H7 (cell line): ENCODE measurements around the gene OR51B2. TPM values are rescaled to one million over a fixed set of nuclear protein-coding genes. Genes with fewer than 3 reads are reported as not detected.
"Not testable (repeated sequence)": the region's sequence is repeated elsewhere in the genome, so short reads cannot be mapped to it uniquely, and the experiment has no call there.

ENCODE experiments used
- DNase-seq: peaks from one replicate; pipeline ENCODE4 v3.0.0; 2012
- H3K27me3 ChIP-seq: 2 replicates; pipeline ENCODE4 v1.6.0; 2011; ENCODE audit warnings: mild to moderate bottlenecking, low read length; ENCODE audit not compliant: control insufficient read depth, insufficient read depth
- H3K36me3 ChIP-seq: replicated peaks from 2 replicates; pipeline ENCODE4 v1.5.1; 2011; ENCODE audit warnings: low read length; ENCODE audit not compliant: control insufficient read depth, insufficient read depth
- H3K4me3 ChIP-seq: 2 replicates; pipeline ENCODE4 v1.5.1; 2011; ENCODE audit warnings: low read depth, mild to moderate bottlenecking, control low read depth, low read length, moderate library complexity; ENCODE audit not compliant: insufficient read depth
- total RNA-seq: library from RNA; depleted of rRNA; stranded (reverse); fragments of >200 nt; shearing (Covaris generic); gene quantifications from 2 replicates; pipeline ENCODE4 v1.2.3, GENCODE V29; 2014; rRNA removed

The OR51B2 gene, protein sequence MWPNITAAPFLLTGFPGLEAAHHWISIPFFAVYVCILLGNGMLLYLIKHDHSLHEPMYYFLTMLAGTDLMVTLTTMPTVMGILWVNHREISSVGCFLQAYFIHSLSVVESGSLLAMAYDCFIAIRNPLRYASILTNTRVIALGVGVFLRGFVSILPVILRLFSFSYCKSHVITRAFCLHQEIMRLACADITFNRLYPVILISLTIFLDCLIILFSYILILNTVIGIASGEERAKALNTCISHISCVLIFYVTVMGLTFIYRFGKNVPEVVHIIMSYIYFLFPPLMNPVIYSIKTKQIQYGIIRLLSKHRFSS
- total RNA-seq = not detected in 2 replicates

DNA sequence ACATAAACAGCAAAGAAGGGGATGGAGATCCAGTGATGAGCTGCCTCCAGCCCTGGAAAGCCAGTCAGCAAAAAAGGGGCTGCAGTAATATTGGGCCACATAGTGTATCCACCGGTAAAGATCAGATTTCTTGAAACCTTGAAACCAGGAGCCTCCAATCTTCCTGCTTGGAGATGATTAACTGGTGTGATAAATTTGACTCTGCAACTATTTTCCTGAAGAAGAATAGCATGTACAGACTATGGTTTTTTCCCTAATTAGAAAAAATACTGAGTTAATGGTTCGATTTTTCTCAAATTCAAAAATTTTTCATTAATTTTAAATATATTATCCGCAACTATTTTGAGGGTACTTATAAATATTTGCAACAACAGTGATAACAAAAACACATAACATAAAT lies at the start of gene OR51B2:
OR51B2 (minus strand) TSS at position 101 of the 400 bp plus-strand sequence; CDS start at position 101, 0 bp downstream.
- no peak for DNase-seq
- Histone ChIP-seq H3K36me3 (no peaks in the 10 kb centered on the region), H3K4me3 (no peak within 1 kb of the TSS), H3K27me3 (no peaks in the 10 kb centered on the region)

DNA sequence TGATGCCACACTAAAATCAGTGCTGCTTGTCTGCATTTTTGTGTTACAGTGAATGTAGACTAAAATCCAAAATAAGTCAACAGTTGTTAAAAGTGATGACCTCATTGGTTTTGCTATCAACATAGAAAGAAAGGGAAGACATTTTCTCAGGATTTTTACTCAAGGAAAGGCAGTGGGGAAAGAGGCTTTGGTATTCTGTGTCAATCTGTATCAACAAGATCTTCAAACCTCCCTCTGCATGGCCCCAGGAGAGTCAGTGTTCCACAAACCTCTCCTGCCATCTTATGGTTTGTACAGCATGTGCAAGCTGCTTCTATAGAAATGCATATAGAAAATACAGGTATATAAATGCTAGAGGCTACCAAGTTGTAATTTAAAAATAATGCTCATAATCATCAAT lies 45.7 kb upstream of the OR51B2 start:
- no peak overlapping the region for H3K4me3 ChIP-seq
- peak; percentile 22 for DNase-seq
- H3K36me3 ChIP-seq = no peaks in the 10 kb centered on the region
- H3K27me3 ChIP-seq = no peaks in the 10 kb centered on the region

DNA sequence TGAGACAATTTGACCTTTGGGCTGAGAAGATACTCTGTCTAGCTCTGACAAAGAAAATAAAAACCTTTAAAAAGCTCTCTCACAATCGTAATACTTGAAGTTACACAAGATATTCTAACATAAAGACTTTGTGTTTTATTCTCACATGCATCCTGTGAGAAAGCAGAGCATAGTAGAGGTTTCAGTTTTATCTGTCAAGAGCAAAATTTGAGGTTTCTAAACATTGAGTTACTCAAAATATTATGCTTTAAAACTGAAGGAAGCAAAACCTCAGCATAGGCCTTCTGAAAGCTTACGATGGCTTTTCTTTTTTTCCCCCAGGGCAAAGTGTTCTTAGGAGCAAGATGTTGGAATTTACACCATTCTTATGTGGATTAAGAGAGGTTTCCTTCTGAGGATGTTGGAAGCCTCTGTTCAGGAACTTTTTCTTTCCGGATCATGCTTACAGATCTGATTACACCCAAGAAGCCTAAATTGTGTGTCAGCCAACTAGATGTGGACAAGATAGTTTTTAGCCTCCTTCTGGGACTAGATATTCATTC lies 44.5 kb upstream of the OR51B2 start:
- no peaks in the 10 kb centered on the region for H3K36me3 ChIP-seq
- DNase-seq = no peak
- no peak overlapping the region for H3K4me3 ChIP-seq
- no peaks in the 10 kb centered on the region for H3K27me3 ChIP-seq

DNA sequence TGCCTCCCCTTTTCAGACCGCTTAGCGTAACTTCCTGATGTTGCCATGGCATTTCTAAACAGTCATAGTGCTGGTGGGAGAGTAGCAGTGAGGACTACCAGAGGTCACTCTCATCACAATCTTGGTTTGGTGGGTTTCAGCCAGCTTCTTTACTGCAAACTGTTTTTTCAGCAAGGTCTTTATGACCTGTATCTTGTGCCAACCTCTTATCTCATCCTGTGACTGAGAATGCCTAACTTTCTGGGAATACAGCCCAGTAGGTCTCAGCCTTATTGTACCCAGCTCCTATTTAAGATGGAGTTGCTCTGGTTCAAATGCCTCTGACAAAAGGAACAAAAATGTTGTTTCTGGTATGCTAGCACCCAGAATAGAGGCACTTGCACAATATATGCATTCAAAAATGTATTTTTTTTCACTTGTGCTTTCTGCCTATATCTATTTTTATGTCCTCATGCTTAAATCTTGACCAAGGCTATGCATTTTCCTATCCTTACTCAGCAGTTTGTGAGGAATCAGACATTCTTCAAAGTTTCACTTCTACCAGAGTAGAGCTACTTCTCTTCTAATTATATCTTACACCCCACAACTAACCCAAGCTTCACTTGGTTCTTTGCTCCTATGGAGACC lies 43.5 kb upstream of the OR51B2 start:
- no peak for DNase-seq
- Histone ChIP-seq H3K4me3 (no peak overlapping the region), H3K36me3 (no peaks in the 10 kb centered on the region), H3K27me3 (no peaks in the 10 kb centered on the region)

DNA sequence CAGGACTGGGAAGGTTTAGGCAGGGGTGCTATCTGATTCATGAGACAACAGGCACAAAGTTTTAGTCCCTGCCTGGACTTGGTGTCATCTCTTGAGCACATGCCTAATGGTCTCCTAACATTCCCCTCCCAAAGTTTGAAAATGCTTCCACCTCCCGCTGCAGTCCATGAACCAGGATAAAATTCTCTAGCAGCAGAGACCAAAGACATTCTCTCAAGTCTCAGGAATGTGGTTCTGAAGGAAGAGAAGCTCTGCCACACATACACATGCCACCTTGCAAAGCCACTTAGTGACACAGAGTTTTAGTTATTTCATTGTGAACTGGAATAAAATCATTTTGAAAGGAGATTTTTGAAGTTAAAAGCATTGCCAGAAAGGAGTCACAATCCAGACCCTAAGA lies 42.8 kb upstream of the OR51B2 start:
- Histone ChIP-seq H3K27me3 (no peaks in the 10 kb centered on the region), H3K4me3 (no peak overlapping the region), H3K36me3 (no peaks in the 10 kb centered on the region)
- no peak for DNase-seq

DNA sequence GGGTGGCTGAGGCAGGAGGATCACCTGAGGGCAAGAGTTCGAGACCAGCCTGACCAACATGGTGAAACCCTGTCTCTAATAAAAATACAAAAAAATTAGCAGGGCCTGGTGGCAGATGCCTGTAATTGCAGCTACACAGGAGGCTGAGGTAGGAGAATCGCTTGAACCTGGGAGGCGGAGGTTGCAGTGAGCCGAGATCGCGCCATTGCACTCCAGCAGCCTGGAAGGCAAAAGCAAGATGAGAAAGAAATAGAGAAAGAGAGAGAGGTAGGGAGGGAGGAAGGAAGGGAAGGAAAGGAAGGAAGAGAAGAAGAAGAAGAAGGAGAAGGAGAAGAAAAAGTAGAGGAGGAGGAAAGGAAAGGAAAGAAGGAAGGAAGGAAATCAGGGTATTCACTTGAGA lies 42.3 kb upstream of the OR51B2 start:
- H3K27me3 ChIP-seq, H3K4me3 ChIP-seq, H3K36me3 ChIP-seq, DNase-seq: not testable (repeated sequence)

DNA sequence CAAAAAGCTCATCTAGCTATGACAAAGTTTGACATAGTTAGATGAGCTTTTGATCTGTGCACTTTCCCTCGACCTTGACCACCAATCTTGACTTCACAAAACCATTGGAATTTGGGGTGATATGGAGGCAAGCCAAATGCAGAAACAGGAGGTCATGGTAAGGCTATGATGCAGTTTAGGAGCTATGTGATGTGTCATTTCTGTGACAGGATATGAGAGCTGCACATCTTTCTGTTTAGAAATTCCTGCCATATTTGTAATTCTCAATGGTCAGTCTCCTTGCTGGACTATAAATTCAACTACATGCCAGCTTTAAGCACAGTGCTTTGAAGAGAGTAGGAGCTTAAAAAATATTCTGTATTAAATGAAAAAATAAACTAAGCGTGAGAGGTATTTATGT lies 40.1 kb upstream of the OR51B2 start:
- no peak for DNase-seq
- no peak overlapping the region for H3K4me3 ChIP-seq

DNA sequence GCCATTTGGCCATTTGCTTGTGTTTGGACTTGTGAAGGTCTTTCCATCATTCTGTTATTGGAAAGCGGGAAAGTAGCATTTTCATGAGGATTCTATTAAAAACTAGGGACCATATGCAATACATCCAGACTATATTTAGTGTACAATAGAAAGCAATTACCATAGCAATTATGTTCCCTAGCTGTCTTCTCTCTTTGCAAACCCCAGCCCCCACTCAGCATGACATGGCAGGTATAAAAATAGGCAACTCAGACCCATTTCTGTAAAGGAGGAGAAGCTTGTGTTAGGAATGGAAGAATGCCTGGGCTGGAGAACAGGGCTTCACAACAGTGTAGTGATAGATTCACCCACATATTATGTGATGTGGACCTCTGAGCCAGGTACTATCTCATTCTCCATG lies 39.6 kb upstream of the OR51B2 start:
- DNase-seq = no peak
- H3K4me3 ChIP-seq = no peak overlapping the region
- no peaks in the 10 kb centered on the region for H3K36me3 ChIP-seq
- no peaks in the 10 kb centered on the region for H3K27me3 ChIP-seq

More for the DNA sequence above, 40.1 kb upstream of the OR51B2 start:
- no peaks in the 10 kb centered on the region for H3K36me3 ChIP-seq
- no peaks in the 10 kb centered on the region for H3K27me3 ChIP-seq

DNA sequence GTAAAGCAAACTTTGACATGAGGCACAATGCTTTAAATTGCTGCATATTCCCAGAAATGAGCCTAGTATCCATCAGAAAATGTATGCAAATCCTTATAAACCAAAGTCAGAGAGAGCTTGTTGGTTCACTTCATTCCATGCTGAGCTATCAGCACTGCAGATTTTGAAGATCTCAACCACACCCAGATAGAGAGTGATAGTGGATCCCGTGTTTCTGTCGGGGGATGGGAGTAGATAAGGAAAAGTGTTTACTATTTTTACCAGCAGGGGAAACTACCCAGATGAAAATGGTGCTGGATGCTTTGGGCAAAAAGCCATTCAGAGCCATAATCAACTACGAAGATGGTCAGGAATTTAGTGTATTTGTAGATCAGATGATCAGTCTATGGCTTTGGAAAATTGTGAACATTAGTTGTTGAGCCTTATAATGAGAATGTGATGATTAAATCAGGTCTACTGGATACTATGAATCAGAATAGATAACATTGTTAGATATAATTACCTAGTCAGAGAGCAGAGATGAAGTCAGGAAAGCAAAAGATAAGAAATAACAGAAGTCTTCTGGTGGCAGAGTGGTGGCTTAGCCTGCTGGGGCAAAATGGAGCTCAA lies 38.0 kb upstream of the OR51B2 start:
- no peaks in the 10 kb centered on the region for H3K27me3 ChIP-seq
- no peak for DNase-seq
- no peaks in the 10 kb centered on the region for H3K36me3 ChIP-seq
- no peak overlapping the region for H3K4me3 ChIP-seq

DNA sequence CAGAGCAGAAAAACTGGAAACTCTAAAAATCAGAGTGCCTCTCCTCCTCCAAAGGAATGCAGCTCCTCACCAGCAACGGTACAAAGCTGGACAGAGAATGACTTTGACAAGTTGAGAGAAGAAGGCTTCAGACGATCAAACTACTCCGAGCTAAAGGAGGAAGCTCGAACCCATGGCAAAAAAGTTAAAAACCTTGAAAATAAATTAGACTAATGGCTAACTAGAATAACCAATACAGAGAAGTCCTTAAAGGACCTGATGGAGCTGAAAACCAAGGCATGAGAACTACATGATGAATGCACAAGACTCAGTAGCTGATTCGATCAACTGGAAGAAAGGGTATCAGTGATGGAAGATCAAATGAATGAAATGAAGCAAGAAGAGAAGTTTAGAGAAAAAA lies 31.9 kb upstream of the OR51B2 start:
- not testable (repeated sequence) for H3K4me3 ChIP-seq, H3K27me3 ChIP-seq, H3K36me3 ChIP-seq, DNase-seq

DNA sequence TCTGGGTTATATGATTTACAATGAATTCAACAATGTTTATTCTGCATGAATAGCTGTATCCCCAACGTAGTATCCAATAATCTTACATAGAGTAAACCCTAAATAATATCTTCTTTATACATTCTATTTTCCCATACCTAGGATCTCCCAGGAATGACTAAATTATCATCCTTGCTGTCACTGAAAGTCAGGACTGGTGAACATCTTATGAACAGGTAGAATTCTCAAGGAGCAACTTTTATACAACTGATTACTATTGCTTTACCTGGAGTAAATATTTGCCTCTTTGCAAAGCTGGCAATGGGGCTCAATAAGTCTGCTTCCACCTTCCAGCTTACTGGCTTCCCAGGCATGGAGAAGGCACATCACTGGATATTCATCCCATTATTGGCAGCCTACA lies 27.1 kb upstream of the OR51B2 start, which contains the start of gene OR51B6:
OR51B6 (plus strand) TSS at position 301 of the 400 bp plus-strand sequence; CDS start at position 301, 0 bp downstream.
- Histone ChIP-seq H3K36me3 (no peaks in the 10 kb centered on the region), H3K27me3 (no peaks in the 10 kb centered on the region), H3K4me3 (no peak within 1 kb of the TSS)
- DNase-seq = no peak

DNA sequence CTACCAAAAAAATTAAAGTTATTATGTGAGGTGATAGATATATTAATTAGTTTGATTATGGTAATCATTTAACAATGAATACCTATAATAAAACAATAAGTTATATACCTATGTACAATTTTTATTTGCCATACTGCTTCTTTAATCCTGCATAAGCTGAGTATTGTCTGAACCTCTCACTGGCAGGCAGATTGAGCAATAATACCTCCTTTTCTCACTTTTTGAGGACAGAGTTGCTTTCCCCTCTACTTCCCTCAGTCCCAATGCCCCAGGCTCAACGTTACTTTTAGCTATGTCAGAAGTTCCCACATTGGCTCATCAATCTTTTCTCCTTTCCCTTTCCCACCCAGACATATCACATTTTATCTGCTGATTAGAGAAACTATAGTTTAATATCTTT lies 25.5 kb upstream of the OR51B2 start:
- Histone ChIP-seq H3K36me3 (no peaks in the 10 kb centered on the region), H3K27me3 (no peaks in the 10 kb centered on the region), H3K4me3 (no peak overlapping the region)
- DNase-seq = no peak

DNA sequence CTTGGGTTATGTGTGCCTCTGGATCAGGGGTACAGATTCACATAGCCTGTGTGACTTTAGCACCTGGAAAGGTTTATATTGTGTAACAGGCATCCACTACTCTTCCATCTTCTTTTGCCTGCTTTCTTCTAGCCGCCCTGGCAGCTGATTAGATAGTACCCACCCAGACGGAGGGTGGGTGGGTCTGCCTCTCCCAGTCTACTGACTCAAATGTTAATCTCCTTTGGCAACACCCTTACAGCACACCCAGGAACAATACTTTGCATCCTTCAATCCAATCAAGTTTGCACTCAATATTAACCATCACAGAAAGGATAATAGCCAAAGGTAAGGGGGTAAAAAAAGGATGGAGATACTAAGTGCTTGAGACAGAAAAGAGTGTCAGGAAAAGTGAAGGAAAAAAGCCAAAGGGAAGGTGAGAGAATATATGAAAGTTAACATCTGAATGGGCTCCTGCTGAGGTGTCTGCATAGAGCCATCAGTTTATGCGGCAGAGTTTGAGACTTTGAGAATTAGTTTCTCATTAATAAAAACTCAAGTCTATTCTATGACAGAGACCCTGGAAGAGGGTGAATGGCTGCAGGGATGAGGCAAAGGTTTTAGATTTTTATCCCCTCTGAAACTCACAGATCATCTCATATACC lies 24.6 kb upstream of the OR51B2 start:
- DNase-seq = peak; percentile 10
- Histone ChIP-seq H3K27me3 (no peaks in the 10 kb centered on the region), H3K36me3 (no peaks in the 10 kb centered on the region), H3K4me3 (no peak overlapping the region)

DNA sequence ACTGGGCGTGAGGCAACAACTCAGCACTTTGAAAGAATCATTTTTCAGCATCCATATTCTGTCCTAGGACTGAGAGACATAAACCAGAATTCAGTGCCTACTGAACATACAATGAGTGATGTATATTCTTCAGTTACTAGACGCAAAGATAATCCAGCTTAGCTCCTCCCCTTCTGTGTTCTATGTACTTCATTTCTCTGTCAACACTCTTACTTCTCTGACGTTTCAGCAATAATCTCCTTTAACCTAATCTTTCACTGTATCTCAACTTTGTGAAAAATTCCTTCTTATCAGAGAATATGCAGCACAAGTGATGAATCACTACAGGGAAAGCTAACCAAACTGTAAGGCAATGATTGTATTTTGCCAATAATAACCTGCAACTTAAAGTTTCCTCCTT lies 21.7 kb upstream of the OR51B2 start:
- no peaks in the 10 kb centered on the region for H3K36me3 ChIP-seq
- no peaks in the 10 kb centered on the region for H3K27me3 ChIP-seq
- H3K4me3 ChIP-seq = no peak overlapping the region
- no peak for DNase-seq
